ENCODE results near the gene KCNQ1.

The KCNQ1 gene

GRCh38 chr11:2443881-2444820 is 657 bp upstream of the KCNQ1 start, which contains the start of gene TRPM5:
Gene TRPM5, minus strand, starts transcription at chr11:2444514. Its CDS starts 21,478 bp downstream, at chr11:2423036.
- peak; percentile 74 for DNase-seq

DNA sequence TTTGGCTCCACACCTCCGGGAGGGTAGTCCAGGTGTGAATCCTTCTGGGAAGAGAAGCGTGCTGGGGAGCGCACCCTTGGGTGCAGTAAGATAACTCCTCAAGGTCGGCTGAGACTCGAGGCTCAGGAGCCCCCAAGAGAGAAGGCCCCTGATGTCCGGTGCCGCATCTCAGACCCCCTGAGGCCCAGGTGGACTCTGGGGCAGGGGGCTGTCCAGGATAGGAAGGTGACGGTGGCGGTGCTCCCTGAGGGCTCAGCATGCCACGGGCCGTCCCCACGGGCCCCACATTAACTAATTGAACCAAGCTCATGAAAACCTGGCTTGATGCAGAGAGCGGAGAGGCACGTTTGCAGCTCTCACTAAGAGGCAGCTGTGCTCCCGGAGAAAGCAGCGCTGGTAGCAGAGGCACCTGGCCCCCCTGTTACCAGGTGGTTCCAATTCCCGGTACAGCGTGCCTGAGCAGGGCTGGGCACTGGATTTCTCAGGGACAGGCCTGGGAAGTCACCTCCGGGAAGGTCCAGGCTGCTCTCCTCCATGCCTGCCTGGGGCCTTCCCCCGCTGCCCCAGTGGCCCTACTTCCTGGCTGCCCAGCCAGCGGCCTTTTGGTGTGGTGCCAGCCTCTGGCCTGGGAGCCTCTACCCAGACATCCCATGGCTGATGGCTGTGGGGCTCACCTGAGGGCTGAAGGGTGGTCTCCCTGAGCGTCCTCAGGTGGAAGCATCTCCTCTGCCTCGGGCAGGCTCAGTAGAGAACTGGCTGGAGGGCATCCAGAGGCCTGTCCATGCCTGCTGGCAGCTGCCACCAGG is 1.1 kb downstream of the KCNQ1 start:
- no peak for DNase-seq

DNA sequence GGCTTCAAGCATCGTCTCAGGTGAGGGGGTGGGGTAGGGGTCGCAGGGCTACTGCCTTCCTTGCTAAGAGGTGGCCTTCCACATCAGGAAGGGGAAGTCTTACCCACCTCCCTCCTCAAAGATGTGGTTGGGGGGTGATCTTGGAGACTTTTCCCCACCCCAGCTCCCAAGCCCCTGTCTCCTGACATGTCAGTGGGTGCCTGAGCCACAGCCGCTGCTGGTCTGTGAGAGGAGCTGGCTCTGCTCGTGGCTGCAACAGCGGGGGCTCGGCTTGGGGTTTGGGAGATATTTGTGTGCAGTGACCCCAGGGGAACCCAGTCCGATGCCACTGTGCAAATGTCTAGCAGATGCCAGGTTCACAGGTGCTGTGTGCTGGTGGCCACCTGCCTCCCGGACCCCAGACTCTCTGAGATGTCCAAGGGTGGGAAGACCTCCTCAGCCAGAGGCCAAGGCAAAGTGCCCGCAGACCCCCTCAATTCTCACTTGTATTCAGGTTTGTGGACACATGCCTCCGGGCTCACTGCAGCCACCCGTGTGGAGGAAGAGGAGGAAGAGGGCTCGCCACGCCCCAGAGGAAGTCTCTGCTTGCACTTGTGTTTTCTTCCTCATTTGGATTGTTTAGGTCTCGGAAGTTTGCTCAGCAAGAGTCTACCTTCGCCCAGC is 1.9 kb downstream of the KCNQ1 start:
- DNase-seq = no peak

DNA sequence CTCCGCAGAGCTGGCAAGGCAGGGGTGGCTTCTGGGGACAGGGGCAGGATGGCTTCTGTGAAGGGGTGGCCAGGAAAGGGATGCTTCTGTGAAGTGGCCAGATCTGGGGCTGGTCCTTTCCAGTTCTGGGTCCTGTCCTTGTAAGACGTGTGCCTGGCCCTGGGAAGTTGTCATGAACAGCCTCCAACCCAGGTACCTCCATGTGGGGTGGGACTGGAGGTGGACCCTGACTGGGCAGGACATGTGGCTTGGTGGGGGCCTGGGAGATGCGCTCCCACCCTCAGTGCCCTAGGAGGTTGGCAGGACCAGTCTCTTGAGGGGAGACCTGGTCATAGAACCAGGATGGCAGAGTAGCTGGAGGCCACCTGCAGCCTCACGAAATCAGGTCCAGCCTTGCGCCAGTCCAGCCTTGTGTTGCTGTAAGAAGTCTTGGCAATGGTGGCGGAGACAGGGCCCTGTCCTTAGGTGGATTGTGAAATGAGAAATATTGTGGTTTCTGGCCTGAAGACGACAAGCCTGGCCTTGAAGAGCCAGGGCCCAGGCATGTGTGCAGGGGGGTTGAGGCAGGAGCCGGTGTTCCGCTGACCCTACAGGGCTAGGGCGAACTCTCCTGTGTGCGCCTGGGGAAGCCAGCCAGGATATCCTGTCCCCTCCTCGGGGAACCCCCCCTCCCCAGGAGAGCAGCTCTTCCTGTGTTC is 2.6 kb downstream of the KCNQ1 start:
- no peak for DNase-seq

GRCh38 chr11:2447951-2448650 is 3.3 kb downstream of the KCNQ1 start:
- no peak for DNase-seq

DNA sequence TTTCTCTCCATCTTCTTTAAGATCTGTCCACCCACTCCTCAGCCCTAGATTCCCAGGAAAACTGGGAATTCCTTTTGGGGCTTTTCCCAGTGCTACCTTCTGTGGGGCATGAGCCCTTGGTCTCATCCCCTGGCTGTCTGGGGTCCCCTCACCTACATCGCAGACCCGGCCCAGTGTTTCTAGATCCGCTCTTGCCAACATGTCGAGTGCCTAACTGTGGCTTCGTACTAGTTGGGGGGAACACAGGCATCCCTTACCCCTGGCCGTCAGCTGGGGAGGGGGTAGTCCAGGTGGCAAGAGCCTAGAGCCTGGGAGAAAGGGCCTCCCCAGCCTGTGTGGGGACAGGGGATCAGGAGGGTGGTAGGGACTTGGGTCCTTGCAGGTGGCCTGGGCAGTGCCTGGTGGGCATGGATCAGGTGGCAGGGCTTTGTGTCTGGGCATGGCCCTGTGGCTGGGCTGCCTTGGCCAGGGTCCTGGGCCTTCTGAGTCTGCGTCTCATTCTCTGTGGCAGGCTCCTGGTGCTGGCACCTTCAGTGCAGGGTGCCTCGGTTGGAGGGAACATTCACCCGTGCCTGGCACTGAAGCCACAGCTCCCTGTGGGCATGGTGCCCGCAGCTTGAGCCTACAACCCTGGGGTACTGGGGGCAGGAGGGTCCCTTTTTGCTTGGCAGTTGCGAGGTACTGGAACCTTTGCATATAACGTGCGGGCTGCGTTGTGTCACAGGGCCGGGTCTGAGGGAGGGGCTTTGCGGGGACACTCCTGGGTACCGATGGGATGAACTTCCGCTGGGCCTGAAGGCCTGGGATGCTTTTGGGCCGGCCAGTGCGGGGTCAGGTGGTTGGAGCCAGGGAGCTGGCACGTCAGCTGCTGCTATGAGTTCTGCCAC is 4.1 kb downstream of the KCNQ1 start:
- no peak for DNase-seq

DNA sequence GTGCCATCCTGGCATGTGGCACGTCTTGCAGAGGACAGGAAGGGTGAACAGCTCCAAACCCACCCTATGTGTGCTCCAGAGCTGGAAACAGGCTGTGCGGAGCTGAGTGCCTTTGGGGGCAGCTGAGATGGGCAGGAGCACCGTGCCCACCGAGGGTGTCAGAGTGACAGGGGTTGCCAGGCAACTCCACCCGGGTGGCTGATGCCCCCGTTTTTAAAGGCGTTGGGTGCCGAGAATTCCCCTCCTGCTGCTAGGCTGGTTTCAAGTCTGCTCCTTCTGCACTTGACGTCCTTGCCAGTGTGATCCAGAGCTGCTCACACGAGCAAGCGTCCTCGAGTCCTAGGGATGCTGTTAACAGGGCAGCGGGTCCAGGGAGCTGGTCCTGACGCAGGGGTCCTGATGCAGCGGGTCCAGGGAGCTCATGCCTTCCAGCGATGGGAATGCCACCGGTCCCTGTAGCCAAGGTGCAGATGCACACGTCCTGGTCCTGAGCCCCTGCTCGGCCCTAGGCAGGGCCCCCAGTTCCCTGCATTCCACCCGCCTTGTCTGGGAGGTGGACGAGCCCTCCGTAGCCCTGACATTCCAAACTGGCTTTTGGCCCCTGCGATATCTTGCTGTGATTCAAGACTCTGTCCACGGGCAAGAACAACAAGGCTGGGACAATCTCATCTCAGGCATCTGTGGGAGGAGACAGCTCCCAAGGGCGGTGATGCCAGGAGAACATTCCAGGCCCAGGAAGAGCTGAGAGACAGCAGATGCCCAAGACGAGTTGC is 4.9 kb downstream of the KCNQ1 start:
- no peak for DNase-seq

DNA sequence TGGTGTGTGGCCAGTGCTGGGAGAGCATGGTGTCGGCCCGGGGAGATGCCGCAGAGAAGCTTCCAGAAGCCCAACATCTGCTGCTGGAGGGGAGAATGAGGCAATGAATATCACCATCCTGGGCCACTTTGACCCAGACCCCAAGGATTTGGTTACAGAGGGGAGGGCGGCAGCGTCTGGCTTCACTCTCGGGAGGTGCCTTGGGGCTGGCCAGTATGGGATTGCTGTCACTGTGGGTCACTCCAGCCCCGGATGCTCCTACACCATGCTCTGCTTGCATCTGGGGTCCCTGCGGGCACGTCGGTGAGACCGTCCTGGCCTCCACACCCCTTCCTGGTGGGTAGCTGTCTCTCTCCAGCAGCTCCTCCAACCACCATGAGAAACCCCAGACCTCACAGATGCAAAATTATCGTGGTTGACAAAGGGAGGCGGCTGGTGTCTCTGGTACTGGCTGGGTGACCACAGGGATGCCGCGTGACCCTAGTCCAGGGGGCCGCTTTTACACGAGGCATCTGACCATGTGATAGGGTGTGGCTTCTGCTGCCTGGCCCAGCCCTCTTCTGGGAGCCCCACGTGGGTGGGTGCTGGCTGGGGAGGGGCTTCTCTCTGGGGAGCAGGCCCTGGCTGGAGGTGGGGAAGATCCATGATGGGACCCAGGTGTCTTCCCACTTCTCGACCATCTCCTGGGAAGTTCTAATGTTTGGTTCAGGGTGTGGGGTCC is 5.7 kb downstream of the KCNQ1 start:
- DNase-seq = no peak

DNA sequence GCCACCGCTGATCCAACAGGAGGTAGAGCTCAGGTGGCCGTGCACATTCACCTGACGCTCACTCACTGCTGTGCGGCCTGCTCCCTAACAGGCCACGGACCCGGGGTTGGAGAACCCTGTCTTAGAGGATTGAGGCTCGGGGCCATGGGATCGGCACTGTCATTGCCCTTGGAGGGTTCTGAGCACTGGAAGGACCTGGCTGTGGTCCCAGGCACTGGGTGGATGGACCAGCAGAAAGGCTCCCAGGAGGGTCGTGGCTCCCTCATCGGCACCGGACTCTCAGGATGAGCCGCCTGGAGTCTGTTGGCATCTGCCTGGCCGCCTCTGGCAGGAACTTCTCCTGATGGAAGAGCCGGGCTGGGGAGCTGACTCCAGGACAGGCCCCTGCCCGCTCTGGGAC is 6.5 kb downstream of the KCNQ1 start:
- DNase-seq = no peak

DNA sequence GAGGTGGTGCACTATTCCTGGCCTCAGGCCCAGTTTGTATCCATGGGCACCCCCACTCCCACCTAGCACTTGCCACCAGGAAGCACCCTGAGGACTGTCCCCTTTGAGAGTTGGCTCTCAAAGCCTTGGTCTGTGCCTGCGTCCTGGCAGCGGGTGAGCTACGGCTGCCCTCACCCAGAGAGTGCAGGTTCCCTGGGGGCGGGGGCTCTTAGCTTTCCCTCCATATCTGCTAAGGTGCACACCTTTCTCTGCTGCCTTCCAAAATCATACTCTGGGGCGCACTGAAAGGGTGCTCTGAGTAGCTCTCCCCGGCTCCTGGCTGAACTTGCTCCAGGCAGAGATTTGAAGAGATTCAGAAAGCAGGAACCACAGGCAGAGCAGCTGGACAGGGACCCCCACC is 7.1 kb downstream of the KCNQ1 start:
- no peak for DNase-seq

GRCh38 chr11:2452321-2453012 is 7.7 kb downstream of the KCNQ1 start:
- DNase-seq = no peak

- no peak for DNase-seq
Measured at GRCh38 chr11:2453436-2453835, 8.6 kb downstream of the KCNQ1 start.

- no peak for DNase-seq
Measured at GRCh38 chr11:2458321-2458720, 13.5 kb downstream of the KCNQ1 start.

- DNase-seq = no peak
Measured at GRCh38 chr11:2459016-2459725, 14.4 kb downstream of the KCNQ1 start.

- DNase-seq = no peak
Measured at GRCh38 chr11:2459796-2460531, 15.2 kb downstream of the KCNQ1 start.

DNA sequence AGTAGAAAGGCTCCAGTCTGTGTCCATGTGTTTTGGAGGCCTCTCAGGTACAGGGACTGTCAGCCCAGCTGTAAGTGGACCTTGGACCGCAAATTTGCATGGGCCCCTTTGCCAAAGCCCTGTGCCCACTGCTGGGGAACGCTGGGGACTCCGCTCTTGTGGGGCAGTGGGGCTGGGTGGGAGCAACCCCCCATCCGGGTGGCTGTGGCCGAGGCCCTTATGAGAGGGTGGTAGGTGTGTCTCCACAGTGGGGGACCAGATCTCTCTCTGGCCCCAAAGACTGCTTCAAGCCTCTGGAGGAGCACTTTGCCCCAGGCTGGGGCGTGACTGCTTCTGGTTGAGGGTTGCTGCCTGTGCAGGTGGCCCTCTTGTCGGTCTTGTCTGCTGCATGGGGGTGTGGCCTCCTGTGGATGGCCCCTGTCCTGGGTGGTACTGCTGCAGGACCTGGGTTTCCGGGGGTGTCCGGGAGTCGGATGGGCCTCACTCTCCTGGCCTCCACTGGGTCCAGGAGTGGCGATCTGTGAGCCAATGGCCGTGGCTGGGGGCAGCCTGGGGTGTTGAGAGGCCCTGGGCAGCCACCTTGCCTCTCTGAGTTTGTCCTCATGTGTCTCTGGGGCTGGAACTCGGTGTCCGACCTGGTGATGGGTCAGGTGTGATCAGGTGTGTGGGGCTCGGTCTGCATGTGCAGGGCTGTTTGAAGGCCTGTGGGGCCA is 15.9 kb downstream of the KCNQ1 start:
- DNase-seq = no peak
